ENCODE measurements around the gene NR2F6.

Gene NR2F6

DNA sequence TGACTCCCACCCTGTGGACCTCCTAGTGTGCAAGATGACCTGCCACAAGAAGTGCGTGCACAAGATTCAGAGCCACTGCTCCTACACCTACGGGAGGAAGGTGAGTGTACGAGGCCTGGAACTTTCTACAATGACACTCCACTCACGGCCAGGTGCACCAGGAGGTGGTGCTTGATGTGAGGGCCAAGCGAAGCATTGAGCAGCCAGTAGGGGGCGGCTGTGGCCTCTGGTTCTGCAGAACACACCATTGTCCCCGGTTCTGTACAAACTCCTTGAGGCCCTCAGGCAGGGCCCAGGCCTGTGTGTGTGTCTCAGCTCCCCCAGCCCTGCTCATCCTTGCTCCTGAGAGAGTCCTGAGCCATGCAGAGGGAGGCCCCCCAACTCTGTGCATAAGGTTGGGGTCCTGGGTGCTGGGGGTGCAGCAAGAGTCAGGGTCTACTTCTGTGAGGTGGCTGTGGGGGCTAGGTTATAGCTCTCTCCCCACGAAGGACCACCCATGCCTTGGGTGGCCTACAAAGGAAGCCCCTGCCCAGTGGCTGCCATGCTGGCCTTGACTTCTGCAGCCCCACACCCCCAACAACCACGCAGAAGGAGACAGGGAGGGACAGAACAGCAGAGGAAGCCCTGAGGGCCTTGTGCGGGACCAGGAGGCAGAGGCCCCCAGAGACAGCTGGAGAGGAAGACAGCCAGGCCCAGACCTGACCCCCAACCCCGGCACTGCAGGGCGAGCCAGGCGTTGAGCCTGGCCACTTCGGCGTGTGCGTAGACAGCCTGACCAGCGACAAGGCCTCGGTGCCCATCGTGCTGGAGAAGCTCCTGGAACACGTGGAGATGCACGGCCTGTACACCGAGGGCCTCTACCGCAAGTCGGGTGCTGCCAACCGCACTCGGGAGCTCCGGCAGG is 40.2 kb downstream of the NR2F6 start:
- no peak for TF ChIP-seq EZH2phosphoT487 (IDR thresholded peaks at IDR 0.05; ENCODE audit: low read length)
- TF ChIP-seq, protein P1, sequence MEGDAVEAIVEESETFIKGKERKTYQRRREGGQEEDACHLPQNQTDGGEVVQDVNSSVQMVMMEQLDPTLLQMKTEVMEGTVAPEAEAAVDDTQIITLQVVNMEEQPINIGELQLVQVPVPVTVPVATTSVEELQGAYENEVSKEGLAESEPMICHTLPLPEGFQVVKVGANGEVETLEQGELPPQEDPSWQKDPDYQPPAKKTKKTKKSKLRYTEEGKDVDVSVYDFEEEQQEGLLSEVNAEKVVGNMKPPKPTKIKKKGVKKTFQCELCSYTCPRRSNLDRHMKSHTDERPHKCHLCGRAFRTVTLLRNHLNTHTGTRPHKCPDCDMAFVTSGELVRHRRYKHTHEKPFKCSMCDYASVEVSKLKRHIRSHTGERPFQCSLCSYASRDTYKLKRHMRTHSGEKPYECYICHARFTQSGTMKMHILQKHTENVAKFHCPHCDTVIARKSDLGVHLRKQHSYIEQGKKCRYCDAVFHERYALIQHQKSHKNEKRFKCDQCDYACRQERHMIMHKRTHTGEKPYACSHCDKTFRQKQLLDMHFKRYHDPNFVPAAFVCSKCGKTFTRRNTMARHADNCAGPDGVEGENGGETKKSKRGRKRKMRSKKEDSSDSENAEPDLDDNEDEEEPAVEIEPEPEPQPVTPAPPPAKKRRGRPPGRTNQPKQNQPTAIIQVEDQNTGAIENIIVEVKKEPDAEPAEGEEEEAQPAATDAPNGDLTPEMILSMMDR (IDR thresholded peaks at IDR 0.05; ENCODE audit: low read length) = peak; percentile 62
- H3K9me2 ChIP-seq (replicated peaks; ENCODE audit: insufficient read depth, low read length) = no peaks in the 10 kb centered on the region
- H3K4me3 ChIP-seq (ENCODE audit: low read length) = no peak overlapping the region
- no peak overlapping the region for H2AFZ ChIP-seq (ENCODE audit: low read length)
- no peaks in the 10 kb centered on the region for H3K79me2 ChIP-seq (ENCODE audit: low read length)
- H3K9me3 ChIP-seq (replicated peaks; ENCODE audit: insufficient read depth, low read length) = no peaks in the 10 kb centered on the region
- no peak overlapping the region for H3K4me2 ChIP-seq (ENCODE audit: low read depth, low read length)
- H3K4me1 ChIP-seq (ENCODE audit: low read length) = no peaks in the 10 kb centered on the region
- H3K27ac ChIP-seq (ENCODE audit: low read length) = no peak overlapping the region
- H3K36me3 ChIP-seq (replicated peaks; ENCODE audit: insufficient read depth, low read length) = no peaks in the 10 kb centered on the region
- H4K20me1 ChIP-seq (ENCODE audit: insufficient read depth, low read length) = no peaks in the 10 kb centered on the region
- no peak overlapping the region for H3K9ac ChIP-seq (ENCODE audit: low read length)
- no peaks in the 10 kb centered on the region for H3K27me3 ChIP-seq (replicated peaks; ENCODE audit: insufficient read depth, low read length)
- peak; percentile 53 for DNase-seq
- H3F3A ChIP-seq (ENCODE audit: insufficient read depth, low read length) = no peaks in the 10 kb centered on the region

DNA sequence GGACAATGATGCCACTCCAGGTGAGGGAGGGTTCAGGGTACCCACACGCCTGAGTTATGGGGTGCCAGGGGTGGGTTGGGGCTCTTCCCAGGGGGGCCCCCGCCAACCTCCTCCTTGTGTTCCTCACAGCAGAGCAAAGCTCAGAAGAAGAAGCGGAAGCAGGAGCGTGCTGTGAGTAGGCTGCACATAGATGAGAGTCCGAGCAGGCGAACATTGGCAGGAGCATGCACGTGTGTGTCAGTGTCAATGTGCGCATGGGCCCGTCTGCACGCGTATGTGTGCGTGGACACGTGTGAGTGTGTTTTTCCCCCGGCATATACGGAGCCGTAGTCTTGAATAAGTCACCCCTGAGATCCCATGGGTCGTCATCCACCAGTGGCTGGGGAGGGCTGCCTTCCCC is 43.0 kb downstream of the NR2F6 start:
- Histone ChIP-seq H4K20me1 (ENCODE audit: insufficient read depth, low read length) (no peaks in the 10 kb centered on the region), H3K79me2 (ENCODE audit: low read length) (no peaks in the 10 kb centered on the region), H3K27ac (ENCODE audit: low read length) (no peak overlapping the region), H3K36me3 (replicated peaks; ENCODE audit: insufficient read depth, low read length) (no peaks in the 10 kb centered on the region), H3K4me3 (ENCODE audit: low read length) (no peak overlapping the region), H3K9ac (ENCODE audit: low read length) (no peak overlapping the region), H3K4me2 (ENCODE audit: low read depth, low read length) (no peak overlapping the region), H3K9me3 (replicated peaks; ENCODE audit: insufficient read depth, low read length) (no peaks in the 10 kb centered on the region), H3K4me1 (ENCODE audit: low read length) (no peaks in the 10 kb centered on the region), H3K27me3 (replicated peaks; ENCODE audit: insufficient read depth, low read length) (no peaks in the 10 kb centered on the region), H3K9me2 (replicated peaks; ENCODE audit: insufficient read depth, low read length) (no peaks in the 10 kb centered on the region), H2AFZ (ENCODE audit: low read length) (no peak overlapping the region), H3F3A (ENCODE audit: insufficient read depth, low read length) (no peaks in the 10 kb centered on the region)
- TF ChIP-seq, protein P1 (IDR thresholded peaks at IDR 0.05; ENCODE audit: low read length) = no peak
- no peak for TF ChIP-seq EZH2 (optimal IDR thresholded peaks at IDR 0.05; ENCODE audit: low read depth, low read length)
- no peak for TF ChIP-seq EZH2phosphoT487 (IDR thresholded peaks at IDR 0.05; ENCODE audit: low read length)
- no peak for DNase-seq

DNA sequence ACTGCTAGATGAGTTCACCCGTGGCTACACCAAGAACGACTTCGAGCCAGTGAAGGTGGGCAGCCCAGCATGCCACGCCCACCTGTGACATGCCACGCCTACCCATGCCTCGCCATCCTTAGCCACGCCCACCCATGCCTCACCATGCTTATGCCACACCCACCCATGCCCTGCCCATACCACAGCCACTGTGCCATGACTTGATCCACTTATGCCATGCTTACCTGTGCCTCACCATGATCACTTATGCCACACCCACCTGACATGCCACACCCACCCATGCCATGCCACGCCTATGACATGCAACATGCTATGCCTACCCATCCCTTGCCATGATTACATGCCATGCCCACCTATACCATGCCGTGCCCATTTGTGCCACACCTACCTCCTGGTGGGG is 43.5 kb downstream of the NR2F6 start:
- DNase-seq = no peak
- no peak overlapping the region for H3K27ac ChIP-seq (ENCODE audit: low read length)
- no peak overlapping the region for H2AFZ ChIP-seq (ENCODE audit: low read length)
- H3F3A ChIP-seq (ENCODE audit: insufficient read depth, low read length) = no peaks in the 10 kb centered on the region
- no peak overlapping the region for H3K4me2 ChIP-seq (ENCODE audit: low read depth, low read length)
- H3K79me2 ChIP-seq (ENCODE audit: low read length) = no peaks in the 10 kb centered on the region
- H3K4me1 ChIP-seq (ENCODE audit: low read length) = no peaks in the 10 kb centered on the region
- no peaks in the 10 kb centered on the region for H3K9me3 ChIP-seq (replicated peaks; ENCODE audit: insufficient read depth, low read length)
- no peaks in the 10 kb centered on the region for H3K36me3 ChIP-seq (replicated peaks; ENCODE audit: insufficient read depth, low read length)
- H3K4me3 ChIP-seq (ENCODE audit: low read length) = no peak overlapping the region
- H3K27me3 ChIP-seq (replicated peaks; ENCODE audit: insufficient read depth, low read length) = no peaks in the 10 kb centered on the region
- no peaks in the 10 kb centered on the region for H3K9me2 ChIP-seq (replicated peaks; ENCODE audit: insufficient read depth, low read length)
- TF ChIP-seq EZH2phosphoT487 (IDR thresholded peaks at IDR 0.05; ENCODE audit: low read length) (no peak), EZH2 (optimal IDR thresholded peaks at IDR 0.05; ENCODE audit: low read depth, low read length) (no peak)
- TF ChIP-seq, protein P1 (IDR thresholded peaks at IDR 0.05; ENCODE audit: low read length) = no peak
- no peak overlapping the region for H3K9ac ChIP-seq (ENCODE audit: low read length)
- H4K20me1 ChIP-seq (ENCODE audit: insufficient read depth, low read length) = no peaks in the 10 kb centered on the region

All from MM.1S (cell line).